ENCODE data around the gene EIF3A.
"Not testable (repeated sequence)": the region's sequence is repeated elsewhere in the genome, so short reads cannot be mapped to it uniquely, and the experiment has no call there.

Gene EIF3A

GRCh38 chr10:119100434-119101238, 20.0 kb upstream of the EIF3A start:
- no peak for DNase-seq (ENCODE audit: low read depth)

GRCh38 chr10:119098576-119098975, 18.0 kb upstream of the EIF3A start:
- DNase-seq (ENCODE audit: low read depth), result no peak

- not testable (repeated sequence) for DNase-seq (ENCODE audit: low read depth)
These were observed 16.2 kb upstream of the EIF3A start for GRCh38 chr10:119096641-119097415.

- DNase-seq (ENCODE audit: low read depth), result no peak
These were observed 15.0 kb upstream of the EIF3A start for GRCh38 chr10:119095640-119096039.

- DNase-seq (ENCODE audit: low read depth), result no peak
These were observed 10.4 kb upstream of the EIF3A start for GRCh38 chr10:119090968-119091367.

GRCh38 chr10:119090026-119090795, 9.6 kb upstream of the EIF3A start:
- no peak for DNase-seq (ENCODE audit: low read depth)

GRCh38 chr10:119087271-119087882, 6.8 kb upstream of the EIF3A start:
- DNase-seq (ENCODE audit: low read depth), result no peak

GRCh38 chr10:119084896-119085295, 4.3 kb upstream of the EIF3A start:
- DNase-seq (ENCODE audit: low read depth), result no peak

GRCh38 chr10:119079599-119080520, 757 bp downstream of the EIF3A start:
- DNase-seq (ENCODE audit: low read depth), result peak; percentile 52

- DNase-seq (ENCODE audit: low read depth), result no peak
These were observed 2.0 kb downstream of the EIF3A start for GRCh38 chr10:119078422-119079179.

GRCh38 chr10:119073584-119073983, 7.0 kb downstream of the EIF3A start:
- DNase-seq (ENCODE audit: low read depth), result no peak

- no peak for DNase-seq (ENCODE audit: low read depth)
These were observed 10.0 kb downstream of the EIF3A start for GRCh38 chr10:119070395-119071165.

GRCh38 chr10:119061926-119062325, 18.7 kb downstream of the EIF3A start:
- DNase-seq (ENCODE audit: low read depth), result no peak

- DNase-seq (ENCODE audit: low read depth), result no peak
These were observed 19.3 kb downstream of the EIF3A start for GRCh38 chr10:119061352-119061751.

GRCh38 chr10:119060107-119060506, 20.5 kb downstream of the EIF3A start:
- DNase-seq (ENCODE audit: low read depth), result no peak

GRCh38 chr10:119059557-119059956, 21.1 kb downstream of the EIF3A start:
- DNase-seq (ENCODE audit: low read depth), result no peak

GRCh38 chr10:119058010-119058409, 22.6 kb downstream of the EIF3A start:
- DNase-seq (ENCODE audit: low read depth), result no peak

- no peak for DNase-seq (ENCODE audit: low read depth)
These were observed 25.1 kb downstream of the EIF3A start for GRCh38 chr10:119055472-119055871.

- DNase-seq (ENCODE audit: low read depth), result no peak
These were observed 28.8 kb downstream of the EIF3A start for GRCh38 chr10:119051775-119052174.
